SH-SY5Y (cell line): Measurements from ENCODE around the gene KAT6B.

Experiments used
- GATA2 ChIP-seq: IDR thresholded peaks from 2 replicates; pipeline ENCODE4 v1.6.1; 2011; ENCODE audit warnings: mild to moderate bottlenecking, low read depth, low read length
- GATA3 ChIP-seq: IDR thresholded peaks from 2 replicates; pipeline ENCODE4 v1.6.1; 2011; ENCODE audit warnings: low read depth, mild to moderate bottlenecking, low read length, moderate library complexity

- TF ChIP-seq GATA3 (no peak), GATA2 (no peak)
Observed at GRCh38 chr10:74801447-74801846, 25.0 kb upstream of the KAT6B start.
